Measurements from ENCODE around the gene ULBP3. TPM values are rescaled to one million over a fixed set of nuclear protein-coding genes. Genes with fewer than 3 reads are reported as not detected.

The ULBP3 gene
- total RNA-seq, 1 donor from 2014 or later = 12.4 TPM

DNA sequence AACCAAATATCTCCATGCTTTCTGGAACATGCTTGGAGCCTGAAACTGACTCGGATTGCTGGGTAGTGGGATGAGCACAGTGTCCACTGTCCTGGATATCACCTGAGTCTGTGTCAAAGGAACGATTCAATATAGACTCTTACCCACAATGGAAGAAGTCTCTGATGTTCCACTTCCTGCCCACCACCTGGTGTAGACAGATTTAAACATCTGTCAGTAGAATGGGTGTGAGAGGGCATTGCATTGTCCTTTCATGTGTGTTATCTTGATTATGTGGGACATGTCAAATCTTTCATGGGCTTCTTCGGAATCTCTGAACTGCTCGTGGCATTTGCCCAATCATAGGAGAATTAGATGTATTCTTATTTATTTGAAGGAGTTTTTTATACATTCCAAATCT, 20.8 kb downstream of the ULBP3 start:
- H3K36me3 Mint-ChIP-seq = no peaks in the 10 kb centered on the region
- TF ChIP-seq CTCF (conservative IDR thresholded peaks at IDR 0.05) = no peak
- H3K9me3 Mint-ChIP-seq = no peaks in the 10 kb centered on the region
- no peak overlapping the region for H3K4me3 Mint-ChIP-seq
- H3K4me1 Mint-ChIP-seq (ENCODE audit: unreplicated experiment) = no peaks in the 10 kb centered on the region
- H3K27me3 Mint-ChIP-seq = peaks cover 45% of the 10 kb centered on the region
- H3K27ac Mint-ChIP-seq = no peak overlapping the region
- no peak for DNase-seq (ENCODE audit: extremely low spot score, unreplicated experiment)

- no peak for DNase-seq (ENCODE audit: extremely low spot score, unreplicated experiment)
- Mint-ChIP-seq H3K27me3 (peaks cover 45% of the 10 kb centered on the region), H3K4me1 (ENCODE audit: unreplicated experiment) (no peaks in the 10 kb centered on the region), H3K9me3 (no peaks in the 10 kb centered on the region), H3K27ac (no peak overlapping the region), H3K4me3 (no peak overlapping the region), H3K36me3 (no peaks in the 10 kb centered on the region)
- TF ChIP-seq CTCF (conservative IDR thresholded peaks at IDR 0.05) = no peak
Measured at GRCh38 chr6:150046943-150047342, 22.0 kb downstream of the ULBP3 start.

- Mint-ChIP-seq H3K9me3 (no peaks in the 10 kb centered on the region), H3K4me1 (ENCODE audit: unreplicated experiment) (no peaks in the 10 kb centered on the region), H3K27me3 (peaks cover 57% of the 10 kb centered on the region), H3K27ac (no peak overlapping the region), H3K4me3 (no peak overlapping the region), H3K36me3 (no peaks in the 10 kb centered on the region)
- no peak for TF ChIP-seq CTCF (conservative IDR thresholded peaks at IDR 0.05)
- no peak for DNase-seq (ENCODE audit: extremely low spot score, unreplicated experiment)
Measured at GRCh38 chr6:150044621-150045145, 24.2 kb downstream of the ULBP3 start.

DNA sequence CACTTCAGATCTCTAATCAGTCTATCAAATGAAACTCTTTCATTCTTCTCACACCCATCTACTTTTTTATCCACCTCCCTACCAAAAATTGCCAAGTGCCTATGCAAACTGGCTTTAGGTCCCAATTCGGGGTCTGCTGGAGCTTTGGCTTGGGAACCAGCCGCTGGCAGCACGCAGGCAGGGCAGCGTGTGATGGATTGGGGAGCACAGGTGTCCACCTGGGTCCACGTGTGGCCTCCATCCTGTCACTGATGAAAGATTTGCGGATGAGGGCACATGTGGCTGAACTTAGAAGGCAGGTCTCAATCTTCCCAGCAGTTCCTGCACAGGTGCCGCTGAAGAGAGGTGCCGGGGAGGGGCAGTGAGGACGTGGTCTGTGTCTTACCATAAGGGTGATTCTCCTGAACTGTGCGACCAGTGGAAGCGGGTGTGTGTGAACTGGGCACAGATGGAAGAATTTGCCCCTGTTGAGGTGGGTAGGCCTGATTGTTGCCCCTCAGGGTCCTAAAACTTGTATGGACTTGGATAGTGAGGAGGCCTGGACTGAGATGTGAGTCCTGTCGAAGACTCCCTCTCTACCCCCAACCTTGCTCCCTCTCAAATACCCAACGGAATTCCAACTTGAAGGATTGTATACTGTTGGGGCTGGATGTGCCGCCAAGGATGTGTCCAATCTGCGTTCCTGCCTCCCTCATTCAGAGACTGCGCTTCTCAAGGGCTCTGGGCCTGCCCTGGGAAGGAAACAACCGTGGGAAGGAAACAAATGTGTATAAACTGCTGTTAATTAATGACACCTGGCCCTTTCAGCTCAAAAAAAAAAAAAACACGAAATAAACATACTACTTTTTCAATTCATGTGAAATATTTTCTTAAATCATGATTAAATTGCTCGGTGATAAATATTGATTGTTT, 25.2 kb downstream of the ULBP3 start:
- DNase-seq (ENCODE audit: extremely low spot score, unreplicated experiment) = no peak
- no peak for TF ChIP-seq CTCF (conservative IDR thresholded peaks at IDR 0.05)
- Mint-ChIP-seq H3K4me3 (no peak overlapping the region), H3K27ac (no peak overlapping the region), H3K27me3 (peaks cover 66% of the 10 kb centered on the region), H3K4me1 (ENCODE audit: unreplicated experiment) (no peaks in the 10 kb centered on the region), H3K36me3 (no peaks in the 10 kb centered on the region), H3K9me3 (no peaks in the 10 kb centered on the region)

GRCh38 chr6:150043096-150043495, 25.8 kb downstream of the ULBP3 start:
- Mint-ChIP-seq H3K27ac (no peak overlapping the region), H3K4me1 (ENCODE audit: unreplicated experiment) (no peaks in the 10 kb centered on the region), H3K9me3 (no peaks in the 10 kb centered on the region), H3K4me3 (no peak overlapping the region), H3K36me3 (no peaks in the 10 kb centered on the region), H3K27me3 (peaks cover 73% of the 10 kb centered on the region)
- DNase-seq (ENCODE audit: extremely low spot score, unreplicated experiment) = no peak
- TF ChIP-seq CTCF (conservative IDR thresholded peaks at IDR 0.05) = no peak

Measured in type B pancreatic cell (in vitro differentiated cells).